Smooth muscle cell of the brain vasculature (primary cell): Measurements from ENCODE around the gene LGI1.

ENCODE experiments used
- DNase-seq: peaks from one replicate; pipeline ENCODE4 v3.0.0-alpha.2; 2012; ENCODE audit warnings: low read depth, low spot score

LGI1 gene

GRCh38 chr10:93755443-93756116 lies 2.2 kb upstream of the LGI1 start:
- DNase-seq: no peak

GRCh38 chr10:93756118-93756517 lies 1.6 kb upstream of the LGI1 start:
- no peak for DNase-seq

DNA sequence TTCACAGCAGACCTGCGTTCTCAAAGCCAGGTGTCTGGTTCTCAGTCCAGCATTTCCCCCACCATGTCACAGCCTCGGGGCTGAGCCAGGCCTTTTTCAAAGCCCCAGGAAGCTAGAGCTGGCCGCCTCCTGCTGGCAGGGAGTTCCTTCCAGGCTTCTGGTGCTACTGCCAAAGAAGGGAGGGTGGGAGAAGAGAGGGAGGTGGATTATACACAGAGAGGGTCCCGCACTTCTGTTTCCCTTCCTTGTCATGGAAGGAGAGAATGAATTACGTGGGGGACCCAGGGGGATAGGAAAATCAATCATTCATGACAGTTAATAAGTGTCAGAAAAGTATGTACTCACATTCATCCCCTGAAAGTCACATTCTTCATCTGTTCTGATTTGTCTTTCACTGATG lies 600 bp upstream of the LGI1 start:
- DNase-seq: no peak

DNA sequence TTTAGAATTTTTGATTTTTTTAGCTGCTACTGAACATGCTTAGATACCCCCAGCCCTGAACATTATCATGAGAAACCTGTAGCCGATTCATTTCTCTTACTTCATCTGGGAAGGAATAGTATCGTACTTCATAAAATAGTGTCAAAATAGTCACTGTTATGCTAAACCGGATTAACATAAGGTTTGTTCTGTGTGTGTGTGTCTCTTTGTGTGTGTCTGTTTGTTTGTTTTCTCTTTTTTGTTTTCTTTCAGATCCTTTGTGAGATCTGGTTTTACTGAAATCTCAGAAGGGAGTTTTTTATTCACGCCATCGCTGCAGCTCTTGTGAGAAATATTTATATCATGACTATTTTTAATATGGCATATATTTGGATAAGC lies 761 bp downstream of the LGI1 start:
- DNase-seq: no peak

DNA sequence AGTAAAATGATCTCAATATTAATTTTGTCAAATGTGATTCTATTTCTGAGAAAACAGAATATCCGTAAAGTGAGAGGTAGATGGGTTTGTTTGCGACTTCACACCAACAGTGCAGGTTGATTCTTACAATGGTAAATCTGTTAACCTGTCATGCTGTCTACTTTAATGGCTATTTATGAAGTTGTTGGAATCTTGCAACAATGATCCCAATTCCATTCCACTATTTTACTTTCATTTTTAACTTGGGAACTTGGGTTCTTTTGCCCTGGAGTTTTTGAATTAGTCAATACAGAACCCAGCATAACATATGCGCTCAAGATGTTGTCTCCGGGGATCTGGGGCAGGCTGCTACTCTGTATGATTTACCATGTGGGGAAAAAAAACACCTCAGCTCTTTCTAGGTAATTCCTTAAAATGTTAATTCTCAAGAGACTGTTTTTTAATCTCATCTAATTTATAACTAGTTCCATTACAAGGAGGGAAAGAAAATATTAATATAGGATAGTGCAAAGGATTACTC lies 1.2 kb downstream of the LGI1 start:
- DNase-seq: no peak

GRCh38 chr10:93760490-93760889 lies 2.8 kb downstream of the LGI1 start:
- no peak for DNase-seq

DNA sequence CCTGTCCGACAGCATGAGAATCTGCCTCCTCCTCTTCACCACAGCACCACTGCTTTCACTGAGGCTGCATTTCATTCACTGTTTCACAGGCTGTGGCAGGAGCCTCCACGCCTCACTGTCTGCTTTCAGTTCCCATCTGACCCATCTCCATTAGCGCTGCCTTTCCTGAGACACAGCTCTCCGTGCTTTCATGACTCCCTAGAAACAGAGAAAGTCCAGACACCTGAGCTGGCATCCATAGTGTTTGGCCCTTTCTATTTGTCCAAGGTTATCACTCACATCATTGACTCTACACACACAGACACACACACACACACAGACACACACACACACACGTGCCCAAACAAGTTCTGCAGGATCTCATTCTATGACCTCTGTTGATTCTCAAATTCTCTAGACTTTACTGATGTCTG lies 5.2 kb downstream of the LGI1 start:
- no peak for DNase-seq

DNA sequence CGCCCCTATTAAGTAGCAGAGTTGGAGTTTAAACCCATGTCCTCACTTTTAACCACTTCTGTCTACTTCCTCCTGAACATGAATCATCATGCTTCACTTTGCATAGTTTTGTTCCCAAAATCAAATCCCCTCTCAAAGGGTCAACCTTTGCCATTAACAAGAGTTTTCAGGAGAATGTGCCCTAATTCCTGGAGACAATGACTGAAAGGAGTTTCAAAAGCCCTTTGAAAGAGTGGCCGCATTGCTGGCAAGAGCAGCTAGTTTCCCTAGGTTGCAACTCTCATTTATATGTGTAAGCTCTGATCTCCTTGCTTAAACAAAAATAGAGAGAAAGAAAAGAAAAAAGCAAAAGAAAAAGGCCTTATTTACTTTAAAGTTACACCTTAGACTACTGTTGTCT lies 9.2 kb downstream of the LGI1 start:
- DNase-seq: no peak

DNA sequence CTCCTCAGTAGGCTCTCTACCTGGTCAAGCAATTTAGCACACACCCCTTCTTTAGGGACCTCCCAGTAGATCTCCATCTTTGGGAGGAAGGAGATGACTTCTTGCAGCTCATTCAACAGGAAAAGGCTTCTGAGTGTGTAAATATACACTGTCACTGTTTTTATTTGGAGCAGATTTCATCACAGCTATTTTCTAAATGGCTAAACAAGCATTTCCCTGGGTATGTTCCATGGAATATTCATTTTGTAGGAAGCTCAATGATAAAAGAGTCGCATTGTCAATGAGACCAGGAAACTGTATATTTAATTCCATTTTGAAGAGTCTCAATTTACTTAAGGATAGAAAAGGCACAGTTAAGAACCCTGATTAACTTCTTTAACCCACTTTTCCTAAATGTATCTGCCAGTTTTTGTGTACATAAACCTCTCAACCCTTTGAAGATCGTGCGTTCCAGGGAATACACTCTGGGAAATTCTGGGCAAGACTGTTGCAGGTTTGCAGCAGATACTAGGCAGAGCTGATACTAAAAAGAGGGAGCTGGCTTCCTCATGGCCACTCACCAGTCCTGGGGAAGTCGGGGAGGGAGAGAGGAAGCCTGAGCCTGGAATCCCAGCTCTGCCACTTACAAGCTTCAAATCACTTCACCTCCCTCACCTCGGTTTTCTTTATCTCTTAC lies 10.1 kb downstream of the LGI1 start:
- DNase-seq: no peak

DNA sequence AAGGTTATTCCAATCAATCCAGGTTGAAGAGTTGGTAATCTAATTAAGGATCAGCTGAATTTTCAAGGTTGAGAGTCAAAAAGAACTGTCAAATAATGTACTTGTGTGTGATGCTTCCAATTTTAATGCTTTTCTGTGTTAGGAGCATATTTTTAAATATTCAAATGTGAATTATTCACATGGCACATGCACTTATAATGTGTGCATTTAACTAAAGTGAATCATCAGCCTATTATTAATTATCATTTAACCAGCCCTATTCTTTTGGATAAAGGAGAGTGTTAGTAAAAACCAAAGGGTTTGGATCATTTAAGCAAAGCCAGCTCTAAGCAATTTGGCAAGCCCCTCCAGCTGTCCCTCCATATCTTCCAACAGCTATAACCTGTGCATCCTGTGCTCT lies 11.2 kb downstream of the LGI1 start:
- no peak for DNase-seq

DNA sequence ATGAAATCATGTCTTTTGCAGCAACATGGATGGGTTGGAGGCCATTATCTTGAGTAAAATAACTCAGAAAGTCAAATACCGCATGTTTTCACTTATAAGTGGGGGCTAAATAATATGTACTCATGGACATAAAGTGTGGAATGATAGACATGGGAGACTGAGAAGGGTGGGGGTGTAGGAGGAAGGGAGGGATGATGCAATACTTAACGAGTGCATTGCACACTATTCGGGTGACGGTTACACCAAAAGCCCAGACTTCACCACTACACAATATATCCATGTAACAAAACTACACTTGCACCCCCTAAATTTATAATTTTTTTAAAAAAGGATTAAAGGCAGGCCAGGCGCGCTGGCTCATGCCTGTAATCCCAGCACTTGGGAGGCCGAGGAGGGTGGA lies 13.6 kb downstream of the LGI1 start:
- DNase-seq: no peak

GRCh38 chr10:93773120-93773519 lies 15.4 kb downstream of the LGI1 start:
- DNase-seq: no peak

- DNase-seq: no peak
Observed at GRCh38 chr10:93773705-93774104, 16.0 kb downstream of the LGI1 start.

- DNase-seq: no peak
Observed at GRCh38 chr10:93775356-93775755, 17.6 kb downstream of the LGI1 start.

GRCh38 chr10:93777092-93777491 lies 19.4 kb downstream of the LGI1 start:
- no peak for DNase-seq

DNA sequence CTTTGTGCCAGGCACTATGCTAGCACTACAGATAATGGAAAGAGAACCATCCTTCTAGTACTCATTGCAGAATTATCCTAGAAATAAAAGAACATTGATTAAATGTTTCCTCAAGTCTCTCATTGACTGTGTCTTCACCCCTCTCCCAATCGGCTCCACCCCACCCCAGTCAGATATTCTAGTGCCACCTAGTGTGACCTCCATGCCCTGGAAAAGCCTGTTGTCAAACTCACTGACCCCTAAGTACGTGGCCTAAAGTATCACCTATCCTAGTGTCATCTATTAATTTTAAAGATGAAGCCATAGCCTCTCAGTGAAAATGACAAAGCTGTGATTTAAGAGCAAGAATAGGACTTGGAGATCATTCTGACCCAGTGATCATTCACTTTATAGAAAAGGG lies 26.3 kb downstream of the LGI1 start:
- DNase-seq: no peak

DNA sequence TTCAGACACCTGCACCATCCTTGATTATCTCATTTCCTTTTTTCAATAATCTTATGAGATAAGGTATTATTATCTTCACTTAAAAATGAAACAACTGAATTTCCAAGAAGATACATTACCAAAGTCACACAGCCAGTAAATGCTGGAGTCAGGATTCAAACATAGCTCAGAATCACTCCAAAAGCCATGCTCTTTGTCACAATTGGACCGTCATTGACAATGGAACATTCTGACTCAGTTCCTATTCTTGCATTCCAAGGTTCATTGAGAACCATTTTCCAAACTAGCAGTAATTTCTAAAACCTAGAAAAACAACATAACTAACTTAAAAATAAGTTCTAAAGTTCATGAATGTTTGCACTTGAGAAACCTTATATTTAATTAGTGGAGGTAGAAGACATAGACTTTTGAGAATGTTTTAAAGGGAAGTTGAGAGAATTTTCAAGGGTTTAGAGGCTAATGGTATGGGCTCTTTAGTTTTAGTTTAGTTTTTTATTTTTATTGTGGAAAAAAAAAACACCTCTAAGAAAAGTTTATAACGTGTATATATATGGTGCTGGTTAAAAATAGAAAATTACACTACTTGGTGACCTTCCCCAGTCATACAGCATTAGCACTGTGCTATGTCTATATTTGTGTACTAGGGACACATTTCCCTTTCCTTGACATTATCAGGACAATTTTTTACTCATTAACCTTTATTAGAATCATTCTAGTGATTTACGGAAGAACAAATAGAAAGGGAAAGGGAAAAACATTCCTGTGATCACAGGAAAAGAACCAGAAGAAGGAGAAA lies 30.9 kb downstream of the LGI1 start:
- DNase-seq: no peak

GRCh38 chr10:93790439-93790838 lies 32.7 kb downstream of the LGI1 start:
- no peak for DNase-seq

GRCh38 chr10:93796167-93796566 lies 38.4 kb downstream of the LGI1 start:
- no peak for DNase-seq

DNA sequence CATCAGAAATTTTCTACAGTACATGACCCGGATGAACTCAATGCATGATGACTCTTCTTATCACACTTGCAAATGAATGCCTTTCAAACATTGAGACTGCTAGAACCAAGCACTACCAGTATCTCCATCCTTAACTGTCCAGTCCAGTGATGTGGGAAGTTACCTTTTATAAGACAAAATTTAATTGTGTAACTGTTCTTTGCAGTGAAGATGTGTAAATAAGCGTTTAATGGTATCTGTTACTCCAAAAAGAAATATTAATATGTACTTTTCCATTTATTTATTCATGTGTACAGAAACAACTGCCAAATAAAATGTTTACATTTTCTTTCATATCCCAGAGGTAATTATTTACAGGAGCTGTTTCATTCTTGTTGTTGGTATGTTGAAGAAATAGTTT lies 40.1 kb downstream of the LGI1 start:
- DNase-seq: no peak

- DNase-seq: no peak
Observed at GRCh38 chr10:93799155-93799708, 41.5 kb downstream of the LGI1 start.

DNA sequence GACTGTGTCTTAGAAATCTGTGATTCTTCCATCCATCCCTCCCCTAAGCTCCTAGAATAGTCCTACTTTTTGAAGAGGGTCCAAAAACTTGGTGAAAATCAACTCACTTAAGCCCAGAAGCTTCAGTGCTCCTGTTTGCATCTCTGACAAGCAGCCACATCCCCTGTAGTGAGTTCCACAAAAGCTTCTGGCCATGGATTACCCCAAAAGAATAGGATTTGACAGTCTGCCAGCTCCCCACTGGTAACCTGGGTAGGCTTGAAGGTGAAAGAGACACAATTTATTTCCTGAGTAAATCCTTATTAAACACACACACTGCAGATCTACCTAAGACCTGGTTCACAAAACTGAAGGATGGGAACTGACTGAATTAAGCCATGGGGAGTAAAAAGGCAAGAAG lies 46.5 kb downstream of the LGI1 start:
- no peak for DNase-seq
